ENCODE measurements around the gene WDR1.

The WDR1 gene

GRCh38 chr4:10030972-10031667 lies 85.5 kb downstream of the WDR1 start:
- Histone ChIP-seq H3K4me1 (ENCODE audit: control insufficient read depth in 1 of 2, insufficient read depth in 2 of 2, low read length in 2 of 2) (no peaks in the 10 kb centered on the region), H3K9ac (ENCODE audit: low read length) (no peak overlapping the region), H2AFZ (ENCODE audit: insufficient read depth, low read length, poor library complexity) (no peak overlapping the region), H3K18ac (ENCODE audit: low read length) (no peak overlapping the region), H2AK5ac (ENCODE audit: low read length) (no peak overlapping the region), H3K27me3 (ENCODE audit: insufficient read depth, low read length) (no peaks in the 10 kb centered on the region), H3K4me3 (ENCODE audit: low read depth, low read length) (no peak overlapping the region), H3K79me2 (ENCODE audit: control insufficient read depth, insufficient read depth, low read length, poor library complexity) (no peaks in the 10 kb centered on the region), H4K12ac (ENCODE audit: low read depth, low read length) (no peak overlapping the region), H4K8ac (ENCODE audit: low read depth, low read length) (no peak overlapping the region), H3K27ac (ENCODE audit: low read depth, low read length) (no peak overlapping the region), H3K4me2 (ENCODE audit: low read length) (no peak overlapping the region), H3K14ac (ENCODE audit: low read length) (no peak overlapping the region), H4K91ac (ENCODE audit: low read depth, low read length) (no peak overlapping the region), H2BK12ac (ENCODE audit: low read length) (no peak overlapping the region), H2BK5ac (ENCODE audit: low read depth, low read length, poor library complexity) (no peak overlapping the region), H3K23ac (ENCODE audit: low read length) (no peak overlapping the region), H2BK120ac (ENCODE audit: insufficient read depth, low read length, poor library complexity) (no peak overlapping the region), H3K4ac (ENCODE audit: low read depth, low read length) (no peak overlapping the region), H3K36me3 (ENCODE audit: control insufficient read depth in 1 of 2, insufficient read depth in 2 of 2, low read length in 2 of 2) (no peaks in the 10 kb centered on the region), H3K9me3 (ENCODE audit: insufficient read depth, low read depth, low read length) (no peaks in the 10 kb centered on the region), H3K79me1 (ENCODE audit: low read length) (no peaks in the 10 kb centered on the region)
- no peak for DNase-seq
- no CpG with 5 or more reads among the region's 7 CpGs for WGBS (ENCODE audit: extremely low coverage, insufficient coverage, insufficient read length)

GRCh38 chr4:10029403-10029802 lies 87.2 kb downstream of the WDR1 start:
- Histone ChIP-seq H2AFZ (ENCODE audit: insufficient read depth, low read length, poor library complexity) (no peak overlapping the region), H2BK120ac (ENCODE audit: insufficient read depth, low read length, poor library complexity) (no peak overlapping the region), H3K9me3 (ENCODE audit: insufficient read depth, low read depth, low read length) (no peaks in the 10 kb centered on the region), H3K27me3 (ENCODE audit: insufficient read depth, low read length) (no peaks in the 10 kb centered on the region), H3K4me1 (ENCODE audit: control insufficient read depth in 1 of 2, insufficient read depth in 2 of 2, low read length in 2 of 2) (no peaks in the 10 kb centered on the region), H3K9ac (ENCODE audit: low read length) (no peak overlapping the region), H2AK5ac (ENCODE audit: low read length) (no peak overlapping the region), H2BK12ac (ENCODE audit: low read length) (no peak overlapping the region), H3K79me2 (ENCODE audit: control insufficient read depth, insufficient read depth, low read length, poor library complexity) (no peaks in the 10 kb centered on the region), H4K8ac (ENCODE audit: low read depth, low read length) (no peak overlapping the region), H4K12ac (ENCODE audit: low read depth, low read length) (no peak overlapping the region), H2BK5ac (ENCODE audit: low read depth, low read length, poor library complexity) (no peak overlapping the region), H3K23ac (ENCODE audit: low read length) (no peak overlapping the region), H3K36me3 (ENCODE audit: control insufficient read depth in 1 of 2, insufficient read depth in 2 of 2, low read length in 2 of 2) (no peaks in the 10 kb centered on the region), H3K18ac (ENCODE audit: low read length) (no peak overlapping the region), H3K14ac (ENCODE audit: low read length) (no peak overlapping the region), H3K79me1 (ENCODE audit: low read length) (no peaks in the 10 kb centered on the region), H3K4me3 (ENCODE audit: low read depth, low read length) (no peak overlapping the region), H3K4ac (ENCODE audit: low read depth, low read length) (no peak overlapping the region), H4K91ac (ENCODE audit: low read depth, low read length) (no peak overlapping the region), H3K4me2 (ENCODE audit: low read length) (no peak overlapping the region), H3K27ac (ENCODE audit: low read depth, low read length) (no peak overlapping the region)
- no peak for DNase-seq
- no CpG with 5 or more reads among the region's 4 CpGs for WGBS (ENCODE audit: extremely low coverage, insufficient coverage, insufficient read length)

- H3K4me2 ChIP-seq (ENCODE audit: low read length): no peak overlapping the region
- WGBS (ENCODE audit: extremely low coverage, insufficient coverage, insufficient read length): no CpG with 5 or more reads among the region's 4 CpGs
- no peak overlapping the region for H3K4me3 ChIP-seq (ENCODE audit: low read depth, low read length)
- no peaks in the 10 kb centered on the region for H3K9me3 ChIP-seq (ENCODE audit: insufficient read depth, low read depth, low read length)
- no peak overlapping the region for H4K91ac ChIP-seq (ENCODE audit: low read depth, low read length)
- no peak overlapping the region for H3K27ac ChIP-seq (ENCODE audit: low read depth, low read length)
- H2BK120ac ChIP-seq (ENCODE audit: insufficient read depth, low read length, poor library complexity): no peak overlapping the region
- no peak overlapping the region for H4K8ac ChIP-seq (ENCODE audit: low read depth, low read length)
- H3K14ac ChIP-seq (ENCODE audit: low read length): no peak overlapping the region
- H3K18ac ChIP-seq (ENCODE audit: low read length): no peak overlapping the region
- no peaks in the 10 kb centered on the region for H3K79me1 ChIP-seq (ENCODE audit: low read length)
- H3K23ac ChIP-seq (ENCODE audit: low read length): no peak overlapping the region
- H2AFZ ChIP-seq (ENCODE audit: insufficient read depth, low read length, poor library complexity): no peak overlapping the region
- H3K9ac ChIP-seq (ENCODE audit: low read length): no peak overlapping the region
- H2BK12ac ChIP-seq (ENCODE audit: low read length): no peak overlapping the region
- no peak overlapping the region for H4K12ac ChIP-seq (ENCODE audit: low read depth, low read length)
- no peak for DNase-seq
- H3K36me3 ChIP-seq (ENCODE audit: control insufficient read depth in 1 of 2, insufficient read depth in 2 of 2, low read length in 2 of 2): no peaks in the 10 kb centered on the region
- H3K79me2 ChIP-seq (ENCODE audit: control insufficient read depth, insufficient read depth, low read length, poor library complexity): no peaks in the 10 kb centered on the region
- no peak overlapping the region for H2BK5ac ChIP-seq (ENCODE audit: low read depth, low read length, poor library complexity)
- no peaks in the 10 kb centered on the region for H3K27me3 ChIP-seq (ENCODE audit: insufficient read depth, low read length)
- H3K4me1 ChIP-seq (ENCODE audit: control insufficient read depth in 1 of 2, insufficient read depth in 2 of 2, low read length in 2 of 2): no peaks in the 10 kb centered on the region
- no peak overlapping the region for H2AK5ac ChIP-seq (ENCODE audit: low read length)
- no peak overlapping the region for H3K4ac ChIP-seq (ENCODE audit: low read depth, low read length)
Observed at GRCh38 chr4:10028910-10029309, 87.7 kb downstream of the WDR1 start.

GRCh38 chr4:10026485-10026884 lies 90.1 kb downstream of the WDR1 start:
- Histone ChIP-seq H2BK5ac (ENCODE audit: low read depth, low read length, poor library complexity) (no peak overlapping the region), H2BK120ac (ENCODE audit: insufficient read depth, low read length, poor library complexity) (no peak overlapping the region), H3K23ac (ENCODE audit: low read length) (no peak overlapping the region), H3K79me2 (ENCODE audit: control insufficient read depth, insufficient read depth, low read length, poor library complexity) (no peaks in the 10 kb centered on the region), H3K4ac (ENCODE audit: low read depth, low read length) (no peak overlapping the region), H3K14ac (ENCODE audit: low read length) (no peak overlapping the region), H3K27me3 (ENCODE audit: insufficient read depth, low read length) (no peaks in the 10 kb centered on the region), H3K4me1 (ENCODE audit: control insufficient read depth in 1 of 2, insufficient read depth in 2 of 2, low read length in 2 of 2) (peaks cover 7 to 17% of the 10 kb centered on the region in 2 experiments), H3K9me3 (ENCODE audit: insufficient read depth, low read depth, low read length) (no peaks in the 10 kb centered on the region), H3K4me2 (ENCODE audit: low read length) (no peak overlapping the region), H3K36me3 (ENCODE audit: control insufficient read depth in 1 of 2, insufficient read depth in 2 of 2, low read length in 2 of 2) (no peaks in the 10 kb centered on the region), H3K79me1 (ENCODE audit: low read length) (no peaks in the 10 kb centered on the region), H3K4me3 (ENCODE audit: low read depth, low read length) (no peak overlapping the region), H3K18ac (ENCODE audit: low read length) (no peak overlapping the region), H4K91ac (ENCODE audit: low read depth, low read length) (no peak overlapping the region), H3K27ac (ENCODE audit: low read depth, low read length) (no peak overlapping the region), H4K8ac (ENCODE audit: low read depth, low read length) (no peak overlapping the region), H4K12ac (ENCODE audit: low read depth, low read length) (no peak overlapping the region), H3K9ac (ENCODE audit: low read length) (no peak overlapping the region), H2BK12ac (ENCODE audit: low read length) (no peak overlapping the region), H2AK5ac (ENCODE audit: low read length) (no peak overlapping the region), H2AFZ (ENCODE audit: insufficient read depth, low read length, poor library complexity) (no peak overlapping the region)
- WGBS (ENCODE audit: extremely low coverage, insufficient coverage, insufficient read length): no CpG with 5 or more reads among the region's 9 CpGs
- DNase-seq: no peak
